HL-60/S4 treated with phorbol 12-myristate 13-acetate at 8.2 ng/mL for 4 days and 3 days (cell line): ENCODE data around the gene MTCL1.

ENCODE experiments used
- in situ Hi-C: fragments of 300-500 bp; cut with MboI; formaldehyde crosslinking; loops from 2 replicates; pipeline ENCODE4 v1.15.0; 2022; ENCODE audit warnings: low sequenced_read_pairs

The MTCL1 gene

DNA sequence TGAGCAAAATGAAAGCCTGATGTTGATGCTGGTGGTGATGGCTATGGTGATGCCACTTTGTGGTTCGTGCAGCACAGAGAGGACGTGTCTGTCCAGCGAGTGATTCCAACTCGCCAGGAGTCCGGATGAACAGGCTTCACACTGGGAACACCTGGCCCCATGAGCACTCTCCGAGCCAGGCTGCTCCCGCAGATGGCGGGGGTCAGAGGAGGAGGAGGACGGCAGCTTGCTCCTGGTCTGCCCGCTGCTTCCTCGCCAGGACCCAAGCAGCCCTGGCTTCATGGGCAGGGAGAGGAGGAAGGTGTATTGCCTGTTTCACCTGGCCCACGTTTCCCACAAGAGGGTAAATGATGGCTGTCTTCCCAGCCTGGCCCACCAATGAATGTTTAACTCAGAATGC, 121.6 kb downstream of the MTCL1 start:
- in situ Hi-C loops = no loop called here

DNA sequence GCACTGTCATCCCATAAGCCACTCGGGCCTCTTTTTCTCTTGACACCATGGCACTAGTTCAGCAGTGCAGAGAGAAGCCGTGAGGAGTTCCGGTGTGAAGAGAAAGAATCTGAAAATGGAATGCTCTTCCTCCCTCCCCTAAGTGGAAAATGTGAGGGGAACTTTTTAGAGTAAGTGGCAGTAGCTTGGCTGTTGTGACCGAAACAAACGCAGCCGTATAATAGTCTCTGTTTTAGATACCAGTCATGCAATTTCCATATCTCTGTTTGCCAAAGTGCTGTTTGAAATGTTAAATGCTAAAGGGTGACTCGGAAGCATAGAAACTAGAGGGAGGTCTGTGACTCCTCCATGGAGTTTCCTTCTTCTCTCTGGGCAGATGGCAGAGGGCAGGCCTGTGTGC, 122.9 kb downstream of the MTCL1 start:
- in situ Hi-C loops = no loop called here

DNA sequence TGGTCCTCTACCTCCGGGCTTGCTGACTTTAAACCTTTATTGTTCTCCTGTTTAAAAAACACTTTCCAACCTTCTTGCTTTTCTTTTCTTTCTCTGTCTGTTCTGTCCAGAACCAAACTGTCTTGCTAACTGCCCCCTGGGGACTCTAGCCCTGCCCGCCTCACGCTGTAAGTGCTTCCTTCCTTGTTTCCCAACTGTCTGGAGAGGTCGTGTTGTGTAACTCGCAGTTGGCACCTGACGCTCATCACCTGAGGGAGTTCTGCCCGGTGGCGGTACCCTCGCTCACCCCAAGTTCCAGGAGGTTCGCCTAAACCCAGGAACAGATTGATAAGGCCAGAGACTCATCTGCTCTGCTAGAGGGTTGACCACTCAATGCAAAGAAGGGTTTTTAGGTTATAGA, 123.4 kb downstream of the MTCL1 start:
- in situ Hi-C loops = no loop called here

- in situ Hi-C loops = no loop called here
These were observed 125.0 kb downstream of the MTCL1 start for GRCh38 chr18:8830067-8831060.

DNA sequence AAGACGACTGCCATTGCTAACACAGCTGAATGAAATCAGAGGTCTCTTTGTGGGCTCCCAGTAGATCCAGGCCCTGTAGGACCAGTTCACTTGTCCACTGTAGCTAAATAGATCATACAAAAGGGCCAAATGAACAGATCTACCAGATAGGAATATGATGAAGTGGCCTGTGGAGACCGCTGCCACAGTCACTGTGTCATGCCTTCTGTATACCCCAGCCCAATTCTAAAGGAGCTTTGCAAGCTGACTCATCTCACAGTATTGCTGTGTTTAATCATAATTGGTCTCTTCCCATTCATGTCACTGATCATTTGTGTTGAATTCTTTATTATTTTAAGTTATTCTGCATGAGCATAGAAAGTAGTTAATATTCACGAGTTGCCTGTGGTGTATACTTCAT, 125.8 kb downstream of the MTCL1 start:
- in situ Hi-C loops = no loop called here

- in situ Hi-C loops = no loop called here
These were observed 126.2 kb downstream of the MTCL1 start for GRCh38 chr18:8831531-8831930.

- in situ Hi-C loops = no loop called here
These were observed 128.1 kb downstream of the MTCL1 start for GRCh38 chr18:8833480-8833879.

DNA sequence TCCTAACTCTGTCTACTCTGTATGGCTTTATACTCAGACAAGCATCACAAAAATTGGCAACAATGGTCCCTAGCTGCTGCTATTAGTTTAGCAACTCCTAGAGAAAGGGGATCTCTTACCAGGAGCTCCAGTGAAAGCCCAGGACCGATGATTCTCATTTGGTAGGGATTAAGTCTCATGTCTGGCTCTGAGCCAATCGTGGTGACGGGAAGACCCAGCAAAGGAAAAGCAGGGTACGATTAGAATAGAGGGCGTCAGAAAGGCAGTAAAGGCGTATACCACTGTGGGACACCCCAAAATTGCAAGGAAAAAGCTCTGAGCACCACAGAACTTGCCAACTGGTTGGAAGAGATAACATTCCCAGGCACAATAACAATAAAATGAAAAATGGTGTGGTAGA, 129.5 kb downstream of the MTCL1 start:
- in situ Hi-C loops = no loop called here

DNA sequence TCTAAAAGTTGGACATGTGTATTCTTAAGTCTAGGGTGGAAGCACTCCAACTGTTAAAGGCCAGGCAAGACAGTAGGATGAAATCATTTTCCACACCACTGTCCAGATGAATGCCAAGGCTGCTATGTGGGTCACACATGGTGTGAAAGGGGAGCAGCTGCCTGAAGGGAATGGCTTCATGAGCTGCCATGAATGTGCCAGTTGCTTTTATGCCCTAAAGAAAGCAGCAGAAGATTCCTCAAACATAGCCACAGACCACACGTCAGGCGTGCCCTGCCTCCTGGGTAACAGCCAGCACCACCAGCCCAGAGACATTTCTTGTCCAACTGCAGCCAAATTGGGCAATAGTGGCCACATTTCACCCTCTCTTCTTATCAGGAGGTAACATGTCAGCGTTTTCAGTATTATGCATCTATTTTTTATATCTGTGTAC, 130.2 kb downstream of the MTCL1 start:
- in situ Hi-C loops = no loop called here

DNA sequence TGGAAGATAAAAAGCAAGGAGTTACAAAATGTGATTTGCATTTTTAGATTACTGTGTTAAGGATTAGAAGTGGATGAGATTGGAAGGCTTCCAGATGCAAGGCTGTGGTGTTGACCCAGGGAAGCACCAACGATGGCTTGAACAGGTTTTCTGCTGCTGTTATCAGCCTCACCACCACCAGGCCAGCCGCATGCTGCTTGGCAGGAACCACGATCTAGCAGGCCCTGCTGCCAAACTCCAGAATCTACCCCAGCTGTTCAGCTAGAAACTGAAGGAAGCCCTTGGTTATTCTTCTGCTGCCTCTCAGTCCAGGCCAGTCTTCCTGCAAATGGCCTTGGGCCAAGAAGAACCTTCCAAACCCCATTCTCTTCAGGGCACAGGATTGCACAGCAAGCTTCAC, 133.9 kb downstream of the MTCL1 start:
- in situ Hi-C loops = no loop called here

DNA sequence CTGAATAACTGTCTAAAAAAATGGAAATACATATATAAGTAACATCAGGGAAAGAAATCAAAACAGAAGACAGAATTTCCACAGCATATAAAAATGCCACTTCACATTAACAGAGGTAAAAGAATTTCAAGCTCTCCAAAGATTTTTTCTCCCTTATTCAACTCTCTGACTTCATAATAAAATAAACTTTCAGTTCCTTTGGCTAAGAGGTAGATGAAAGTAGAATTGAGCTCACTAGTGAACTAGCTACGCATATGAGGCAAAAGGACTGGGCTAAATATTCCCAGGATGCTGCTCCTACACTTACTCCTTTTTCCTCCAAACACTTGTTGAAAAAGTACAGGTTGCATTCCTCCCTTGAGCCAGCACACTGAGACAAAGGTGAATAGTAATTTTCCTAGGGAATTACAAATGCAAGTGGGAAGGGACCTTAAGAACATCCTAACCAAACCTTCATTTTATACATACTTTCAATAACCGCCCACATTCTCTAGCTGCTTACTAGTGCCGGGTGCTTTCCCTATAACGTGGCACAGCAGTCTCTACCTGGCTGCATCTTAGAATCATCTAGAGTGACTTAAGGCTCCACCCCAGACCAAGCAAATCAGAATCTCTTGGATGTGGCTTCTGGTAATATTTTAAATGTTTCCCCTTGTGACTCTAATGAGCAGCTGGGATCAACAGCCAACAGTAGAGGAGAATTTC, 136.6 kb downstream of the MTCL1 start:
- in situ Hi-C loops = no loop called here

DNA sequence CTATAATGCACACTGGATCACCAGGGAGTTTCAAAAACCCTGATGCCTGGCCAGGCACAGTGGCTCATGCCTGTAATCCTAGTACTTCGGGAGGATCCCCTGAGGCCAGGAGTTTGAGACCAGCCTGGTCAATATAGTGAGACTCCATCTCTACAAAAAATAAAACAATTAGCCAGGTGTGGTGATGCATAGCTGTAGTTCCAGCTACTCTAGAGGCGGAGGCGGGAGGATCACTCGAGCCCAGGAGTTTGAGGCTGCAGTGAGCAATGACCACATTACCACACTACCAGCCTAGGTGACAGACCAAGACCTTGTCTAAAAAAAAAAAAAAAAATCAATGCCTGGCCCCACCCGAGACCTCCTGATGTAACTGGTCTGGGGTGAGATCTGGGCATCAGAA, 137.2 kb downstream of the MTCL1 start:
- in situ Hi-C loops = no loop called here

GRCh38 chr18:8843005-8843404, 137.6 kb downstream of the MTCL1 start:
- in situ Hi-C loops = no loop called here

DNA sequence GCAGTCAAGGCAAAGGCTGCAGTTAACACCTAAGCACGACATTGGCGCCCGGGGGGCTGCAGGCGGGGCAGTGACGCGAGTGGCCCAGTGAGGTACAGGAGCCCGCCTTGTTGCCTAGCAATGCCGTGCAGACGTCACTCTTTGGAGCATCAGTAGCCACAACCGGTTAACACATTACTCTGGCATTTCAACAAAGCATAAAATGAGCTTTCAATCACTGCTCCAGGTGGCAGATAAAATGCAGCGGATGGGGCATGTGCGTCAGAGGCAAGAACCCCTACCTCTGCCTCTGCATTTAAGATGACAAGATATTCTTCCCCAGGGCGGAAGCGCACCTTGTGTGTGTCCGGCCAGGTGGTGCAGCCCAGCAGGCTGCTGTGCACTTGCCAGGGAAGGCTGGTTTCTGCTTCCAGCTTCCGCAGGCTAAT, 139.4 kb downstream of the MTCL1 start:
- in situ Hi-C loops = no loop called here

DNA sequence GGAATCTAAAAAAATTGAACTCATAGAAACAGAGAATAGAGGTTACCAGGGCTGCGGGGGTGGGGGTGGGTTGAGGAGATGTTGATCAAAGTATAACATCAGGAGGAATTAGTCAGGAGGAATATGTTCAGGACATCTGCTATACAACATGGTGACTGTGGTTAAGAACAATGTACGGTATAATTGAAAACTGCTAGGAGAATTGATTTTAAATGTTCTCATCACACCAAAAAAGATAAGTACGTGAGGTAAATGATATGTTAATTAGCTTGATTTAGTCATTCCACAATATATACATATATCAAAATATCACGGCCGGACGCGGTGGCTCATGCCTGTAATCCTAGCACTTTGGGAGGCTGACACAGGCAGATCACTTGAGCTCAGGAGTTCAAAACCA, 140.2 kb downstream of the MTCL1 start:
- in situ Hi-C loops = no loop called here

DNA sequence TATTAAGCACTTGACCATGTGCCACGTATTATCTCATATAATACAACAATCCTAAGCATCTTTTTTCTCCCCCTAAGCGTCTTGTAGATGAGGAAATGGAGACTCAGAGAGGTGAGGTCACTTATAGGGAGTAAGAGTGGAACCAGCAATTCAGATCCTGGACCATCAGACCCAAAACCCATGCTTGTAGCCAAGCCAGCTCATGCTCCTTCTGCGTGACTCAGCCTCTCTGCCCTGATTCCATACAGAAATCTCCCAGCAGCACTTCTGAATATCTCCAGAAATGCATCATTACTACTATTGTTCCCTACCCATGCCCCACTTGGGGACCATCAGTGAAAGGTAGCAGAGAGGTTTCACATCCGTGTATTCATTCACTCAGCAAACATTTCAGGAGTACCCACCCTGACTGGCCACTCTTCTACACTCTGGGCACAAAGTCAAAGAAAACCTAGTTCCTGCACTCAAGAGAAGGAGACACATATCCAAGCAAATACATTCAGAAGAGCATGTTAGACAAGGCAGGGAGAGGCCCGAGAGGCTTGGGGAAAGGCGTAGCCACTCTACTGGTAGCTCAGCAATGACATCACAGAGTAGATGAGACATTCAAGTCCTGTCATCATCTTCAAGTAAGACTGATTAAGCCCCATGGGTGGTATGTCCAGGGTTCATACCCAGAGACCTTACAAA, 141.9 kb downstream of the MTCL1 start:
- in situ Hi-C loops = no loop called here

- in situ Hi-C loops = no loop called here
These were observed 142.5 kb downstream of the MTCL1 start for GRCh38 chr18:8847900-8848299.

- in situ Hi-C loops = no loop called here
These were observed 143.2 kb downstream of the MTCL1 start for GRCh38 chr18:8848541-8848940.

- in situ Hi-C loops = no loop called here
These were observed 144.3 kb downstream of the MTCL1 start for GRCh38 chr18:8849696-8850095.

GRCh38 chr18:8851659-8852058, 146.3 kb downstream of the MTCL1 start:
- in situ Hi-C loops = no loop called here

GRCh38 chr18:8854550-8854949, 149.2 kb downstream of the MTCL1 start:
- in situ Hi-C loops = no loop called here
